EH (cell line): Measurements from ENCODE around the gene FBLN1.

Experiments used
- DNase-seq: peaks from one replicate; pipeline ENCODE4 v3.0.0-alpha.2; 2015; ENCODE audit warnings: low read depth

The FBLN1 gene

DNA sequence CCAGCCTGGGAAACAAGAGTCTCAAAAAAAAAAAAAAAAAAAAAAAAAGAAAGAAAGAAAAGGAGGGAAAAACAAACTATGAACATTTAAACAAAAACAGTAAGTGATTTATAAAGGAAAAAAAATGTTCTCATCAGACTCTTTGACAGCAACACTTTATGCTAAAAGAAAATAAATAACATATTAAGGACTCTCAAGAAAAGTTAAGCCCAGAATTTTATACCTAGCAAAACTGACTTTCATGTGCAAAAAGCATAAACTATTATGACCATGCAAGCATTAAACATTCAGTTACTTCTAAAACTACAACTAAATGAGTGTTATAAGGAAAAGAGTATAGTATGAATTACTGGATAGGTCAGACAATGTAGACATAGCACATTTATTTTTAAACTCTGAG is 68.4 kb downstream of the FBLN1 start:
- DNase-seq, result no peak

DNA sequence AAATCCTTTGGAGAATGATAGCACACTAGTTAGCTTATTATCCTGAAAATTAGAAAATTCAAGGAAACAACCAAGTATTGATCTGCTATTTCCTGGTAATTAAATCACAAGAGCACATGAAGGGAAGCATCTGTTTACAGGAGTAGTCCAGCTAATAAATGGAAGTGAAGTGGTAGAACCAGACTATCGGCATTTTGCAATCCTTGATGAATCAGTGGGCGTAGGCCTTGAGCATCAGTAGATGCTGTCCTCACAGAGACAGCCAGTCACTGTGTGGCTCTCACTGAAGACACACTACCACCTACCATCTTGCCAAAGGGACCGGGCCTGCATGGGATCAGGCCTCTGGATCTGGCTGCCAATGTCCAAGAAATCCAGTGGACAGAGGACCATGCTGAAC is 69.8 kb downstream of the FBLN1 start:
- peak; percentile 26 for DNase-seq

- DNase-seq, result no peak
Observed at GRCh38 chr22:45574069-45574703, 71.5 kb downstream of the FBLN1 start.

- DNase-seq, result no peak
Observed at GRCh38 chr22:45575173-45575572, 72.5 kb downstream of the FBLN1 start.

DNA sequence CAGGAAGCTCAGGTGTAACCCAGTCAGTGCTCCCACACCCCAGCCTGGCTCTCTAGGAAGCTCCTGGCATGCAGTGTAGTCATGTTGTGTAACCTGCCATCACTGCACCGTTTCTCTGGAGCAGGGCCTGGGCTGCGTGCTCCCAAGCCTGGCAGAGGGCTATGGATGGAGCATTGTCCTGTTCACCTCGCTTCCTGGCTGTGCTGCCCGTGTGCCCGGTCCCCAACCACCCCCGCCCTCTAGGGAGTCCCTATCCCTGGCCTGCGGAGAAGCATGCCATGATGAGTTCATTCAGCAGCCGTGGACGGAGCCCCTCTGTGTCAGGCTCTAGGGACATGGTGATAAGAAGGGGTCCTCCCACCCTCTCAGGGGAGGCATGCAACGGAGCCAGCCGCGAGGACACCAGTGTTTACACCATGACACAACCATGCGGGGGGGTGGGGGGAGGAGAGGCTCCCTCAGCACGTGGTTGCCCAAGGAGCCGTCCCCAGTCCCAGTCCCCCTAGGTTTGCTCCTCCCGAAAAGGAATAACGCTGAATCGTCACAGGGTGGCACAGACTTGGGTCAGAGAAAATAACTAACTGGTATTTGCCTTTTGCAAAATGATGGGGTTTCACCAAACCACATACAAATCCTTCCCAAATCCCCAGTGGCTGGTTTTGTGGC is 73.1 kb downstream of the FBLN1 start:
- no peak for DNase-seq

GRCh38 chr22:45576273-45576625 is 73.6 kb downstream of the FBLN1 start:
- DNase-seq, result no peak

- no peak for DNase-seq
Observed at GRCh38 chr22:45576730-45577464, 74.2 kb downstream of the FBLN1 start.

DNA sequence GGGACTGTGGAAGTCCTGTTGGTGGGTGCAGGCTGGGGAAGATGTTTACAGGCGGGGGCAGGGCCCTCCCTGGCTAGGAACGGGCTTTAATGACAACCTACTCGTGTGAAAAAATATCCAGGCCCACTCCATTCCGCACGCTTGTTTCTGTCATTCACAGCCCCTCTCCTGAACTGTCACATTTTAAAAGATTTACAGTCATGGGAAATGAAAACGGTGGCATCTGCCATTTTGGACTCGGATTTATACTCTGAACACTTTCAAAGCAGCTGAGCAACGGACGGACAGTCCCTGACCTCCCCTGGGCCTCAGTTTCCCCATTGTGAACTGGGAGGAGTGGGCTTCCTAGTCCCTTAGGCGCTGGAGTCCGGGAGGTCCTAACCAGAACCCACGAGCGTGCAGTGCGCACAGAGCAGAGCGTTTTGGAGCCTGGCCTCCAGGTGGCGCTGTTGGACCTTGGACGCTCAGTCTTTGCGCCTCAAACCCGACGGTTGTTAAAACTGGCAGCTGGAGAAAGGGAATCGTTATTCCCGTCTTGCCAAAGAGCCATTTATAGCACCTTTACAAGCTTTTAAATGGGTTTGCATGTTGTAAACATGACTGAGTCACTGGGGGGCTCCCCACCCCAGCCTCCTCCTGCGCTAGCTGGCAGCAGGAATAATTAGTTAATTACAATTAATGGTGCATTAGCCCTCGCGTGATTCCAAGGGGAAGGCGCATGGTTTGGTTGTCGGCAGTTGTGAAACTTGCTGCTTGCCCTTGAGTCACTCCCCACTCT is 75.3 kb downstream of the FBLN1 start:
- peak; percentile 80 for DNase-seq

DNA sequence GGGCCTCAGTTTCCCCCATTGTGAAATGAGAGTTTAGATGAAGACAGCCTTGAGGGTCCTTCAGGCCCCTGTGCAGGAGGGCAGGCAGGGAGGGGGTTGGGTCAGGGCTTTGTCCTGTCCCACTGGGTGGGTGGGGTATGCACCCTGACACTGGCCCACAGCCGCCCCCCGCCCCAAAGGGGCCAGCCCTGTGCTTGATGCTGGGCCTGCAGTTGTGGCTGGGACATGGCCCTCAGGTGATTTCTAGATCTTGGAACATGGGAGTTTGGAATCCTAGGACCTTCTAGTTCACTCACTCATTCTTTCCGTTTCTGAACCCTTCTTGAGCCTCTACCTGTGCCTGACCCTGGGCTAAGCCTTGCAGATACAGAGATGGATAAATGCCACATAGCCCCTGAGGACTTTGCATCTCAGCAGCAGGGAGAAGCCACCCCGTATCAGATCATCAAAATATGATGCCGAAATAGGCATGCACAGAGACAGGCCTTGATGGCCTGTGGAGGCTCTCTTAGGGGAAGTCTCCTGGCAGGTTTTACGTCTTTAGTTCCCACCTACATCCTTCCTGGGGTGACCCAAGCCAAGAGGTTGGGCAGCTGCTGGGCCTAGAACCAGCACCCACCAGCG is 76.0 kb downstream of the FBLN1 start:
- DNase-seq, result no peak

GRCh38 chr22:45579306-45579705 is 76.6 kb downstream of the FBLN1 start:
- no peak for DNase-seq

DNA sequence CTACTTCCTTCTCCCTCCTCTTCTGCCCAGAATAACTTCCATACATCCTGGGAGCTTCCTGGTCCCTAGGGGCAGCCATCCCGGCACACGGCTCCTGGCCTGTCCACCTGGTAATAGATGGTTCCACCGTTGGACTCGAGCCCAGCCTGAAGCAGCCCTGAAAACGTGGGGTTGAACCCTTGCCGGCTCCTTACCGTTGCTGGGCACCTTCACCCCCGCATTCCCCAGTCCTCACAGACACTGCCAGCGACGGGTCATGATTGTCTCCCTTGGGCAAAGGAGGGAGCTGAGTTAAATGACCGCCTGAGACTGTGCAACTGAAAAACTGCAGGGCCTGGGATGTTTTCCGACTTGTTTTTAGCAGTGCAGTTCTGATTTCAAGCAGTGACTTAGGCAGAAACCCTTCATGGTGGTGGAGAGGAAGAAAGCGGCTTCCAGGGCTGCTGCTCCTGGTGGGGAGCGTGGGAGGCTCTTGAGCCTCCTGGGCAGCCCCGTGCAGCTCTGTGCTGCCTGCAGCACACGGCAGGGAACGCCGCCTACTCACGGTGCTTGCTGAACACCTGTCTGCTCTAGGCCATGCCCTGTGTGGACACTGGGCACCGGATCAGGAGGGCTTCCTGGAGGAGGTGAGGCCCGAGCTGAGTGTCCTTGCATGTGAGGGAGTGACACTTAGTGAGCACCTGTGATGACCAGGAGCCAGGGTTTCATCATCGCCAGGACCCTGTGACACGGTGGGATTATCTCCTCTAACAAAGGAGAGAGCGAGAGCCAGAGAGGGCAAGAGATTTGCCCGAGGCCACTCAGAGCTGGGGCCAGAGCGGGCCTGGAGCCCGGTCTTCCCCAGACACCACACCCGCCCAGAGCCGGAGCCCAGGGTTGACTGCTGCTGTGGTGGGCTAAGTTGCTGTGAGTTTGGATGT is 77.4 kb downstream of the FBLN1 start:
- no peak for DNase-seq

GRCh38 chr22:45580726-45581381 is 78.2 kb downstream of the FBLN1 start:
- no peak for DNase-seq

- DNase-seq, result no peak
Observed at GRCh38 chr22:45581549-45582080, 78.9 kb downstream of the FBLN1 start.

GRCh38 chr22:45582236-45582954 is 79.7 kb downstream of the FBLN1 start:
- no peak for DNase-seq

DNA sequence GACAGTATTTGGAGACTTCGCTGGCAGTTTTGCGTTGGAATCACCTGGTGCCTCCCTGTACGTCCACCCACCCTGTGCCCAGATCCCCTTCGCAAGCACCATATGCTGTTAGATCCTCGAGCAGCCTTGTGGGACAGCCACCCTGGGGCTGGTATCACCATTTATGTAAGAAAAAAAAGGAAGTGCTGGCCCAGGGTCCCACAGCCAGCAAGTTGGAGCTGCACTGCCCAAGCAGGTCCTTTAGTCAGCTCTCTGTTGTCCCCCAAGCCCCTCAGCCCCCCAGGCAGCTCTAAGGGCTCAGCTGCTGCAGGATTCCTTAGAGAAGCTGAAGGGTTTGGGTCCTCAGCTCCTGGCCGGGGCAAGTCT is 80.3 kb downstream of the FBLN1 start:
- no peak for DNase-seq

DNA sequence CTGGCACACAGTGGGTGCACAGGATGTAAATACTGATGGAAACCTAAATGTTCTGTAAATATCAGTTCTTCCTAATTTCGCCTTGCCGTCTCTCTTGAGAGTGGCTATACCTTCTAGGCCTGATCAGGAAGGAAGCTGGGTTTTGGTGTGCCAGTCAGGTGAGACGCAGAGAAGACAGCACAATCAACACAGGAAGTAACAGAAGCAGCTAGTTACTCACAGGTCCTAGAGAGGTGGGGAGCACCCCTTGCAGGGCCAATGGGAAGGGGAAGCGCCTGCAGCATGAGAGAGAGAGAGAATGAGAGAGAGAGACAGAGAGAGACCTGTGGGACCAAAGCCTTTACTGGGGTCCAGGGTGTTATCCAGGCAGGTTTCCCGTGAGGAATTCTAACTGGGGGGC is 80.8 kb downstream of the FBLN1 start:
- no peak for DNase-seq

DNA sequence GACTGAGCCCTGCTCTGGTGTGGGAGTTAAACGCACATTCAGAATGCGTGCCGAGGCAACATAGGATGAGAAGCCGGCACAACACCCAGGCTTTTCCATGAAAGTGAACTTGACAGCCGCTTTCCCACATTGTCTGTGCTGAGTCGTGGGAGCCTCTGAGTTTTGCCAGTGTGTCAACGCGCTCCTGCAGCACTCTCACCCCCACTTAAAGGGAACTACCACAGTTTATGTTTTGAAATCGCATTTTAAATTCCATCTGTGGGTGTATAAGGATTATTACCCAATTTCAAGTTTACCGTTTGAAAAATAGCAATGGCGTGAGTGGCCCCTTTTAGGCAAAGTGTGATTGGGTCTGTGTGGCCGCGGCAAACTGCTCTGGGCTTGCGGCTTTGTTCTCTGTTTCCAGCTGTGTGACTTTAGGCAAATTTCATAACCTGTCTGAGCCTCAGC is 81.5 kb downstream of the FBLN1 start:
- peak; percentile 76 for DNase-seq

GRCh38 chr22:45584621-45585436 is 82.1 kb downstream of the FBLN1 start:
- DNase-seq, result peak; percentile 59

DNA sequence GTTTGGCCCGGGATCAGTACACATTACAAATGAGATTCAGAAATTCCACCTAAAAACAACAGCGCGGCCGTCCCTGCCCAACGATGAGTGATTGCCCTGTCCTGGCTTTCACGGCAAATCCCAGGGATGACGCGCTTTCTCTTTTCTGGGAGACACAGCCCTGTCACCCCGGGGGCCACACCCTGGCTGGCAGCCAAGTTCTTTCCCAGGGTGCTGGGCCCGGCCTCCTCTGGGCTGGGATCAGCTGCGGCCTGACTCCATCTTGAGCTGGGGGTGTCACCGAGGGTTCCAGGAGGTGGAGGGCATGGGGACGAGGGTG is 82.7 kb downstream of the FBLN1 start:
- peak; percentile 72 for DNase-seq
